IMR-90 (cell line): Measurements from ENCODE around the gene EIF6.

Experiments
- MXI1 ChIP-seq: IDR thresholded peaks from 2 replicates; pipeline ENCODE4 v1.6.1; 2012; ENCODE audit warnings: low read depth, mild to moderate bottlenecking, low read length, moderate library complexity, borderline replicate concordance
- TF ChIP-seq, protein P1 (sequence below): conservative IDR thresholded peaks from 2 replicates; pipeline ENCODE4 v1.5.1; 2012; ENCODE audit warnings: mild to moderate bottlenecking, low read depth, low read length, improper control_type of control experiment

GRCh38 chr20:35257175-35257909, 27.2 kb downstream of the EIF6 start:
- TF ChIP-seq, protein P1, sequence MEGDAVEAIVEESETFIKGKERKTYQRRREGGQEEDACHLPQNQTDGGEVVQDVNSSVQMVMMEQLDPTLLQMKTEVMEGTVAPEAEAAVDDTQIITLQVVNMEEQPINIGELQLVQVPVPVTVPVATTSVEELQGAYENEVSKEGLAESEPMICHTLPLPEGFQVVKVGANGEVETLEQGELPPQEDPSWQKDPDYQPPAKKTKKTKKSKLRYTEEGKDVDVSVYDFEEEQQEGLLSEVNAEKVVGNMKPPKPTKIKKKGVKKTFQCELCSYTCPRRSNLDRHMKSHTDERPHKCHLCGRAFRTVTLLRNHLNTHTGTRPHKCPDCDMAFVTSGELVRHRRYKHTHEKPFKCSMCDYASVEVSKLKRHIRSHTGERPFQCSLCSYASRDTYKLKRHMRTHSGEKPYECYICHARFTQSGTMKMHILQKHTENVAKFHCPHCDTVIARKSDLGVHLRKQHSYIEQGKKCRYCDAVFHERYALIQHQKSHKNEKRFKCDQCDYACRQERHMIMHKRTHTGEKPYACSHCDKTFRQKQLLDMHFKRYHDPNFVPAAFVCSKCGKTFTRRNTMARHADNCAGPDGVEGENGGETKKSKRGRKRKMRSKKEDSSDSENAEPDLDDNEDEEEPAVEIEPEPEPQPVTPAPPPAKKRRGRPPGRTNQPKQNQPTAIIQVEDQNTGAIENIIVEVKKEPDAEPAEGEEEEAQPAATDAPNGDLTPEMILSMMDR: no peak
- no peak for TF ChIP-seq MXI1
